Sciatic nerve (tissue), 2 donors: ENCODE results near the gene FERMT3. TPM values are rescaled to one million over a fixed set of nuclear protein-coding genes. Genes with fewer than 3 reads are reported as not detected.

ENCODE experiments used
- ATAC-seq: fragments of 200-7000 bp; cut with Tn5 transposase; one replicate; pipeline ENCODE4 v1.9.1; 2020; ENCODE audit warnings: mild to moderate bottlenecking, moderate library complexity
- DNase-seq: peaks from one replicate; pipeline ENCODE4 v3.0.0-alpha.2; 2020; ENCODE audit warnings: low spot score
- intact Hi-C: fragments of 100-400 bp; cut with DNase I; formaldehyde crosslinking; loops from one replicate; pipeline ENCODE4 v1.14.2; 2022
- total RNA-seq: library from RNA; stranded (reverse); fragmentation: NEBNext Ultra II Directional; extraction: Animal tissue kit (Norgen Biotek cat#: 25700); gene quantifications from one replicate; pipeline ENCODE4 v1.2.1, GENCODE V29; 2021
- donor health status: DM: no; HTN: no; CAD: no.
- donor health status: DM: no; HTN: no; CAD: no.

The FERMT3 gene
- total RNA-seq, 1 donor from 2014 or later = 20.7 TPM

DNA sequence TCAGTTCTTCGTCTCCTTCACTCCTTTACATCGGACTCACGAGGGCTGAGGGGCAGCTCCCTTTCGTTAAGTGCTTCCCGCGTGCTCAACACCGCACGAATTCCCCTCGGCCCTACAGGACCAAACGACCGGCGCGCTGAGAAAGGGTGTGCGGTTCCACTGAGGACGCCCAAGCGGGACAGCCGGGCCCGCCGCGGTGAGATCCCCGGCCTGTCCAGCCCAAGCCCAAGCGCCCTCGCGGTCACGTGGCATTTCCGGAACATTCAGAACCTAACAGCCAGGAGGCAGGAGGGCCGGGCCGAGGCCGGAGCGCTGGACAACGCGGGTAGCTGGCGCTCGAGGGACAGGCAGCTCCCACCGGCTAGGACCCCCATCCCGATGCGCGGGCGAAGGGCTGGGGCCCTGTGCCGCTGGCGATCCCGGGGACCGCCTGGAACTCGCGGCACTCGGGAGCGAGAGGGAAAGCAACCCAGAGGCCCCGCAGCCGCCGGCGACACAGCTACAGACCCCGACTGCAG is 21.3 kb upstream of the FERMT3 start:
- peak; percentile 91 for DNase-seq
- peak; percentile 66 for ATAC-seq
- intact Hi-C loops = no loop called here

DNA sequence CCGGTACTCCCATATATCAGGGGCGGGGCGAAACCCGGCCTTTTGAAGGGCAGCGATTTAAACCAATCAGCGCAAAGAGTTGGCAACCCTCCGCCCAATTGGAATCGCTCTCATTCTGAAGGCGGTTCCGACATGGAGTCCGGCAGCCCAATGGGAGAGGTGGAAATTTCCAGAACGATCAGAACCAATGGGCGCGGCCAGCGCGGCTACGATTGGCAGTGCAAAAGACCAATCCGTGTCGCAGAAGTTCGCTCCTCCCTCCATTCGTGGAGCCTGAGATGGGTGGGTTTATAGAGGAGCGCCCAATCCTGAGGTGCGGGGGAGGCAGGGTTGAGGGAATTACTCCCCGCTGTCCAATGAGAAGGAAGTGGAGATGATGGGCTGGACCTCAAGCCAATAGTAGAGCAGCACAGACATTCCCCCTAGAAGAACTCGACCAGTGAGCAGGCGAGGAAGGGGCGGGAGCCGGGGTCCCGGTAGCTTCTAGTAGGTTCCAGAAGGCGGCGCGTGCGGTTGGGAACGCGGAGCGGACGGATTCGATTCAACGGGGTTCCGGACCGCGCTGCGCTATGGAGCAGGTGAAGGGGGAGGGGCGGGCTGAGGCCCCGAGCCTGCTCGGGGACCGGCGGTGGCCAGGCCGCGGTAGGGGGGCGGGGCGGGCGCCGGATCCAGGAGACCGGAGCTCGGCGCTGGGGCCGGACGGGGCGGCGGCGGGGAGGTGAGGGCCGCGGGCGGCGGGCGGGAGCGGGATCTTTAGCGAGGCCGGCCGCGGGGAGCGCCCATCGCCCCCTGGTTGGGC is 20.6 kb upstream of the FERMT3 start, which contains the start of gene STIP1:
STIP1 (plus strand) TSS at position 479 of the 799 bp plus-strand sequence; CDS start at position 570, 91 bp downstream.
- peak; percentile 99 for DNase-seq
- peak; percentile 96 for ATAC-seq
- intact Hi-C loops = no loop called here

DNA sequence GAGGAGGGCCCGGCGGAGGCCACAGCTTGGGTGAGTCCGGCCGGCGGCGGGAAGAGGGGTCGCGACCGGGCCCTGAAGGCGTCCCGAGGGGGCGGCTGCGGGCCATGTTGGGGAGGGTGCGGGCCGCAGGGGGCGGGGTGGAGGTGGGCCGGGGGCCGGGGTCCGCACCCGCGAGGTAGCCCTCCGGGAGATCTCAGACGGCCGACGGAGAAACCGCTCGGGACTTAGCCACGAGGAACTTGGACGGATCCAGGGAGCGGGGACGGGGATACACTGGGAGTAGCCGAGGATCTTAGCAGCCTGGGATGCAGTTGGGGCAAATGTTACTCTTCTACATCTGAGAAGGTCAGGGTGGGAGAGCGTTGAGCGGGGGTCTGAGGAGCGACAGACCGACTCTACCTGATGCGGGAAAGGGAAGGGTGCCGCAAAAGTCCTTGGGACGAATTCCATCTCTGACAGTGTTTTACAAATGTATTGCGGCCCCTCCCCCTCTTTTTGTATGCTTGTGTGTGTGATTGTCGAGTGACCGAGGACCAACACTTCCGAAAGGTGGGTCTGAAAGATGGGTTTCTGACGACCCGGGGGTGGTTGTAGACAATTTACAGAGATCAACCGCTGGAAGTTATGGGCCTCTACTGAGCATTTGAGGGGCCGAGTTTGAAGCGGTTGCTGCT is 19.9 kb upstream of the FERMT3 start:
- ATAC-seq = no peak
- no peak for DNase-seq
- intact Hi-C loops = no loop called here

DNA sequence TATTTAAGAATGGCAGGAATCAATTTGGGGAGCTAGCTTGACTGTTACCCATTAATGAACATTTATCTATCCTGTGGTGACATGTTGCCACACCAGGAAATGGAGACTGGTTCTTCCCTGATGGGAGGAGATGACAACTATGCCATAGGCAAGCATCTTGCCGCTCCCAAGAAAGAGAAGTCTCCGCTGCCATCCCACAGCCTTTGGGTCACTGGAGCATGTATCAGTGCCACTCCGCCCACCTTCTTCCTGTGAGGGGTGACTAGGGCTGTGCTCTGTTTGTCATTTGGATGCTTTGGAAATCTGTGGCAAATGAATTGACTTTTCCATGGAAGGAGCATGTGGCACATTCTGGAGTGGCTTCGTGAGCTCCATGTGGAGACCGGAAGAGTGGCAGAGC is 14.1 kb upstream of the FERMT3 start:
- ATAC-seq (no peak), DNase-seq (no peak)
- intact Hi-C loops = no loop called here

DNA sequence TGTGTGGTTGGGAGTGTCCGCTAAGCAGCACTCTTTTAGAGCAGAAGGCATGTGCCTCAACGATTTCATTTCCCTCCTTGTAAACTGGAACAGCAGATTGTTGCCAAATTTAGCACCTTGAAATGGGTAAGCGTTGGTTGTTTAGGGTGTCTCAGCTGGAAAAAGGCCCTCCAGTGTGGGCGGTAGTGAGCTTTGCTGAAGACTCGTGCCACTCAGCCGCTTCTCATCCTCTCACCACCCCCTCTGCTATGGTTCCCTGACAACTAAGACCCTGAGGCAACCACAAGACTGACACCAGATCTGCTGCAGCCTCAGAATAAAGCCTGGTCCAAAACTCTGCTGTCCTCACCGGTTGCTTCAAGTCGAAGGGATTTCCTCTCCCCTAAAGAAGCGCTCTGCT is 9.9 kb upstream of the FERMT3 start:
- DNase-seq (no peak), ATAC-seq (no peak)
- intact Hi-C loops = no loop called here

DNA sequence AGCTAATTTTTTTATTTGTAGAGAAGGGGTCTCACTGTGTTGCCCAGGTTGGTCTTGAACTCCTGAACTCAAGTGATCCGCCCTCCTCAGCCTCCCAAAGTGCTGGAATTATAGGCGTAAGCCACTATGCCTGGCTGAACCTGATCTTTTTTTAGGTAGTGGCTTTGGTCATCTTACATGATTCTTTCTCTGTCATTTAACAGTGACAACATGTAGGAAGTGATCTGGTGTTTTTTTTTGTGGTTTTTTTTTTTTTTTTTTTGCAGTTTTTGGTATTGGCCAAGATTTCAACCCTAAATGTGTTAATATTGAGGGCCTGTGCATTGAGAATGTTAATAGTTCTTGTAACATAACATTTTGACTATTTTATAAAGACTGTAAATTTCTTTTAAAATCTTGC is 8.0 kb upstream of the FERMT3 start:
- ATAC-seq = no peak
- intact Hi-C loops = no loop called here
- DNase-seq = no peak

DNA sequence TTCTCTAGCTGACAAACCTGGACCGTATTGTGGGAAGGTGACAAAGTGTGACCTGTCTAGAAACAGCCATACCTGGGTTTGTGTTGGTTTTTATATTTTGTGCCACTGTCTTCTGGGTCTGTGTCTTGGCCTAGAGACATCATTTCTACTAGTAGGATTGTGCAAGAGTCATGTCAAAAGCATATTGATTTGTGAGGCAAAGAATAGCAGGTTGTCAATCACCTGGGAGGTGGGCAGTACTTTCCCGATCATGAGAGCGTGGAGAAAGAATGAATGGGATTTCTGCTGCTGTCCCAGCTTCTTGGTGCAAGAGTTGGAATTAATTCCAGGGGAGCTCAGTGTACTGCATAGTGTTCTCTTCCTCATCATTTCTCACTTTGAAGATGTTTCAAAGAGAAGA is 5.0 kb upstream of the FERMT3 start:
- ATAC-seq (no peak), DNase-seq (no peak)
- intact Hi-C loops = loop anchor here (10.0 kb wide), 1 partner anchor 93 kb away; the partner anchor contains the start of gene KCNK4

DNA sequence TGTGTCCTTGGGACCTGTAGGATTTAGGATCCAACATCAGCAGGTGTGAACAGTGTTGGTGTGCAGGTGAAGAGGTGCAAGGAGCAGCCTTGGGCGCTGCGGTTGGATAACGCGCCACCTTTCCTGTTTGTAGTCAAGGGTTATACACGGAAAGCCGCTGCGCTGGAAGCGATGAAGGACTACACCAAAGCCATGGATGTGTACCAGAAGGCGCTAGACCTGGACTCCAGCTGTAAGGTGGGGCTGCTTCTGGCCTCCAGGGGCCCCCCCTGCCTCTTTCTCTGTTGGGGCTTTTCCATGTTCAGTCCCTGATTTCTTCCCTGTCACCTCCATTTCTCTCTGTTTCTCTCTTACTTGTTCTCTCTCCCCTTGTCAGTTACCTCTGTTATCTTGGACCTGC is 3.5 kb upstream of the FERMT3 start:
- ATAC-seq (no peak), DNase-seq (no peak)
- intact Hi-C loops = loop anchor here (10.0 kb wide), 1 partner anchor 92 kb away; the partner anchor contains the start of gene KCNK4

DNA sequence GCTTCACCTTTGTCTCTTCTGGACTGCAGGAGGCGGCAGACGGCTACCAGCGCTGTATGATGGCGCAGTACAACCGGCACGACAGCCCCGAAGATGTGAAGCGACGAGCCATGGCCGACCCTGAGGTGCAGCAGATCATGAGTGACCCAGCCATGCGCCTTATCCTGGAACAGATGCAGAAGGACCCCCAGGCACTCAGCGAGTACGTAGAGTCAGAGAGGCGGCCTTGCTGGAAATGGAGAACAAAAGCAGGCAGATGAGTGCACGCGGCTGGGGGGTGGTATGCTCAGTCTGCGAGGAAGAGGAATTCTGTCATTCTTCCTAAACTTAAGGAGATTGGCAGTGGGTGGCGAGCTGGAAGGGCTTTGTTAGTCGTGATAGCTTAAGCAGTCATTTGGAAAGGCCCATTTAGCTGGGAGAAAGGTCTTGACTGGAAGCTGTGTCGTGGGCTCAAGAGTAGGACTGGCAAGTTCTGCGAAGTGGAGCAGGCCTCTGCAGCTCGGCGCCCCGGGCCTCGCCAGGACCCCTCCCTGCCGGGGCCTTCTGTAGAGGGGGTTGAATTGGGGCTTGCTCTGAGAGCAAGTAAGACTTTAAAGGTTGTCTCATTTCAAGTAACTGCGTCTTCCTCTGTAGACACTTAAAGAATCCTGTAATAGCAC is 3.0 kb upstream of the FERMT3 start:
- no peak for DNase-seq
- ATAC-seq = no peak
- intact Hi-C loops = loop anchor here (10.0 kb wide), 1 partner anchor 91 kb away; the partner anchor contains the start of gene KCNK4

DNA sequence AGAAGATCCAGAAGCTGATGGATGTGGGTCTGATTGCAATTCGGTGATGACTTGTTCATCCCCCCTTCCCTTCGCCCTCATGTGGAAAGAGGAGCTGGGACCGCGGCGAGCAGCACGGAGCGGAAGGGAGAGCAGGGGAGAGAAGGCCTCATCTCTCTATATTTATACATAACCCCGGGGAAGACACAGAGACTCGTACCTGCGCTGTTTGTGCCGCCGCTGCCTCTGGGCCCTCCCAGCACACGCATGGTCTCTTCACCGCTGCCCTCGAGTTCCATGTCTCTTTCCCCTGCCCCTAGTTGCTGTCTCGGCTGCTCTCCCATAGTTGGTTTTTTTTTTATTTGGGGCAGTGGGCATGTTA is 2.5 kb upstream of the FERMT3 start:
- no peak for ATAC-seq
- DNase-seq = no peak
- intact Hi-C loops = loop anchor here (10.0 kb wide), 1 partner anchor 91 kb away; the partner anchor contains the start of gene KCNK4

DNA sequence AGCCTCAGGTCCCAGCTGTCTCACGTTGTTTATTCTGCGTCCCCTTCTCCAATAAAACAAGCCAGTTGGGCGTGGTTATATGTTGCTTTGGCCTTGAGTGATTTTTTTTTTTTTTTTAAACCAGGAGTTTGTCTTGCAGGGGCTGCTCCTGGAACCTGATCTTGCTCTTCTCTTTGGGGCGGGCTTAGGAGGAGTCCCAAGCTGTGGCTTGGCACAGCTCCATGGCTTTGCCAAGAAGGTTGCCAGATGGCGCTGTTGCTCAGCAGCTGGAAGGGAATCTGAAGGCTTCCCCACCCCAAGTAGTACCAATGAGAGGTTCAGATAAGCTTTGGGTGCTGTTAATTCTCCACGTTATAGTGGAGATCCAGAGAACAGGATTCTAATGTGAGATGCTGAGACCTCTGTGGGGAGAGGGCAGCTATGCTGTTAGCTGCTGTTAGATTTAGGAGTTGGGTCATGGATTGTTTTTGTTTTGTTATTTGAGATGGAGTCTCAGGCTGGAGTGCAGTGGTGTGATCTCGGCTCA is 2.0 kb upstream of the FERMT3 start:
- peak; percentile 93 for DNase-seq
- intact Hi-C loops = loop anchor here (10.0 kb wide), 1 partner anchor 90 kb away; the partner anchor contains the start of gene KCNK4

DNA sequence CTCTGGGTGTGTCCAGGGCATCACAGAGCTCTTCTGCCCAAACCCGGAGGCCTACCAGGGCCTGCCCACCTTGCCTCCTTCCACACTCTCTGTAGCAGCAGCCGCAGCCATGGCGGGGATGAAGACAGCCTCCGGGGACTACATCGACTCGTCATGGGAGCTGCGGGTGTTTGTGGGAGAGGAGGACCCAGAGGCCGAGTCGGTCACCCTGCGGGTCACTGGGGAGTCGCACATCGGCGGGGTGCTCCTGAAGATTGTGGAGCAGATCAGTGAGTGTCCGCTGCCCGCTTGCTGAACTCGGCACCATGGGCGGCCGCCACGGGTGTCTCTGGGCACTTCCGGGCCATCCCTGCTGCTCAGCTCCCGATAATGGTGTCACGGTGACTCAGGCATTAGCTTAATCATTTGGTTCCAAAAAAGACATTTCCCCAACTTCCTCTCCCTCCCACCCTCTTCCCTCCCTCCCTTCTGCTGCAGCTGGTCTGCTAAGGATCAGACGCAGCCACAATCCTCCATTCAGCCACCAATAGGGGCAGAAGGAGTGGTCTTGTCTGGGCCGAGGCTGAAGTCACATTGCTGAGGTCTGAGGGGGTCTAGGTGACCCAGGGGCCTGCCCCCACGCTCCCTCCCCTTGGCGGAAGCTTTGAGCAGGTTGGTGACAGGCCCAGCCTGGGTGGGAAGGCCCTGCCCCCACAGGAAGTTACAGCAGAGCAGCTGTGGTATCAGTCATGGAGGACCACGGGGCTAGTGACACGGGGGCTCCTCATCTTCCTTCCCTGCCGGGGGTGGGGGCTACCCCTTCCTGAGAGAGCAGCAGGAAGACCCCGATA is 950 bp downstream of the FERMT3 start:
- peak; percentile 60 for ATAC-seq
- intact Hi-C loops = loop anchor here (10.0 kb wide), 1 partner anchor 87 kb away; the partner anchor contains the start of gene KCNK4

More for the DNA sequence above, 2.0 kb upstream of the FERMT3 start:
- peak; percentile 80 for ATAC-seq

DNA sequence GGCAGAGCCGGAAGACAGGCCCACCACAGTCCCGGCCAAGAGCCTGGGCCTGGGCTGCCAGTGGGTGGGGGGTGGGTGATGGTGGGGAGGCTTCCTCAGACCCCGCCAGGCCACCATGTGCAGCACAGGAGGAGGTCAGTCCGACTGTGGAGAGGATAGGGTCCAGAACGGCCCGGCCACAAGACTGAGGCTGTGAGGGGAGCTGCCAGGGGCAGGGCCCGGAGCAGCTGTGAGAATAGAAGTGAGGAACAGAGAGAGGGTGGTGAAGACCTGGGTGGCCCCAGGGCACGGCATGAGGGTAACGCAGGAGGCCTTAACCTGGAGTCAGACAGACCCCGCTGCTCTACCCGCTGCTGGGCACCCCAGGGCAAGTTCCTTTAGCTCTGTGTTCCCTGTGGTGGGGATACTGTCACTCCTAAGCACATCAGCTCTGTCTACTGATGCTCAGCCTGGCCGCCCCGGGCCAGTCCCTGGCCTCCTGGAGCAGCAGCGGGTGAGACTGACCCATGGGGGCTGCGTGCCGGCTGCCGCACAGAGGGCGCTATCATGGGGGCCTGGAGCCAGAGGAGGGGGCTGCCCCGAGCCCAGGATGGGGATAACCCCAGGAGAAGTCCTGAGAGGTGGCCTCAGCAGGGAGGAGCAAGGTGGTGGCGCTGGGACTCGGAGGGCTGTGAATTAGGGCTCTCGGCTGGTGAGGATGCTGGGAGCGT is 1.7 kb downstream of the FERMT3 start:
- intact Hi-C loops = loop anchor here (10.0 kb wide), 1 partner anchor 87 kb away; the partner anchor contains the start of gene KCNK4
- peak; percentile 3 for ATAC-seq
- no peak for DNase-seq

More for the DNA sequence above, 950 bp downstream of the FERMT3 start:
- peak; percentile 78 for DNase-seq

DNA sequence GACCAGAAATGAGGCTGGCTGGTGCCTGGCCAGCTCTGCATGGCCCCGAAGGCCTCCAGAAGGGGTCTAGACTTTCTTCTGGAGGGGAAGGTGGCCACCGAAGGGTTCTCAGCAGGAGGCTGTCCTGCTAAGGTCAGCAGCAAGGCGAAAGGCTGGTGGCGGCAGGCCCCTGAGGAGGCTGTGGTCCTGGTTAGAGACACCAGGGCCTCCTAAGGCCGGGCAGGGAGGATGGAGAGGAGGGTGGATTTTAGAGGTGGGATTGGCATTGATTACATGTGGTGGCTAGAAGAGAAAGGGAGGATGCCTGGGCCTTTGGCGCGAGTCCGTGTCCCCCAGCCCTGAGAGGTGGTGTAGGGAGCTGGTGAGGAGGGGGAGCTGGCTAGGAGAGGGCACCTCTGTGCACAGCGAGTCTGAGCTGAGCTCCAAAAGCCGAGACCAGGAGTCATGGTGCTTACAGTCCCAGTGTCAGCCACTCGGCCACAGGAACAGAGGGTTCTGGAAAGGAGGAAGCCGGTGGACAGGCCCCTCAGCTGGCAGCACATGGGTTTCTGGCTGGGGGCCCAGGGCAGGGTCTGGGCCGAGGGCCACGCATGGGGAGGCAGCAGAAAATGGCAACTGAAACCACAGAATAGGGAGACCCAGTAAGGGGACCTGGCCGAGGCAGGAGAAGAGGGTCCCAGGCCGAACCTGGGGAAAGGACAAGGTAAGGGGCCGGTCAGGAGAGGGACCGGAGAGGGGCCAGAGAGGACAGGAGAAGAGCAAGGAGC is 2.5 kb downstream of the FERMT3 start:
- intact Hi-C loops = loop anchor here (10.0 kb wide), 1 partner anchor 86 kb away; the partner anchor contains the start of gene KCNK4
- ATAC-seq (no peak), DNase-seq (no peak)

DNA sequence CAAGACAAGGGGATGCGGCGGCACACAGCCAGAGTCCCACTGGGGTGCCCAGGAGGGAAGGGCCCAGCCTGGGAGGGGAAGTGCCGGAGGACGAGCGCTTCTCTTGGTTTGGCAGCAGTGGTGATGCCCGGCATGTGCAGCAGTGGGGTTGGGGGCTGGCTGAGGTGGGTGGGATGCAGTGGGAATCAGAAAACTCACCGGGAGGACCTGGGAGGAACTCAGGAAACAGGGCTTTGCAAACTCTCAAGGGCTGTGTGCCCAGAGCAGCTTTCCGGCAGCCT is 3.0 kb downstream of the FERMT3 start:
- ATAC-seq (no peak), DNase-seq (no peak)
- intact Hi-C loops = loop anchor here (10.0 kb wide), 1 partner anchor 85 kb away; the partner anchor contains the start of gene KCNK4

DNA sequence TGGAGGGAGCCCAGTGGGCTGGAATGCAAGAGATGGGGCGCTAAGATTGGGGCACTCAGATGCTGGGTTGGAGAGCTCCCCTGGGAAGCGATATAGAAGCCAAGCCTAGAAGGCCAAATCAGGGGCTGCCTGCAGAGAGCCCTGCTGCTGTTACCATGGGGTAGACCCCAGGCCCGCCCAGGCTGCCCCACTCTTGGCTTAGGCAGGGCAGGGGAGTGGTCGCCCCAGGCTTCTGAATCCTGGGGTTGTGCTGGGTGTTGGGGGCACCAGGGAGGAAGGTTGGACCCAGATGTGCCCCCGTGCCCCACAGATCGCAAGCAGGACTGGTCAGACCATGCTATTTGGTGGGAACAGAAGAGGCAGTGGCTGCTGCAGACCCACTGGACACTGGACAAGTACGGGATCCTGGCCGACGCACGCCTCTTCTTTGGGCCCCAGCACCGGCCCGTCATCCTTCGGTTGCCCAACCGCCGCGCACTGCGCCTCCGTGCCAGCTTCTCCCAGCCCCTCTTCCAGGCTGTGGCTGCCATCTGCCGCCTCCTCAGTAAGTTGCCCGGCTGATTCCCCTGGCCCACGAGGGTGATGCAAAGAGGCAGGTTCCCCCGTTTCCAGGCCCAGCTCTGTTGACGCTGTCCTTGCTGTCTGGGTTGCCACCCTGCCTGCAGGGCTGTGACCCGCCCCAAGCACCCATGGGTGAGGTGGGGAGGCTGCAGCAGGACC is 3.9 kb downstream of the FERMT3 start:
- DNase-seq (no peak), ATAC-seq (no peak)
- intact Hi-C loops = no loop called here
